Hepatocyte (in vitro differentiated cells): ENCODE results near the gene LMBRD2. TPM values are rescaled to one million over a fixed set of nuclear protein-coding genes. Genes with fewer than 3 reads are reported as not detected.

Source experiments
- DNase-seq: peaks from one replicate; pipeline ENCODE4 v3.0.0-alpha.2; 2016; ENCODE audit warnings: low spot score
- H2AFZ ChIP-seq: fragments of 200-600 bp; sonication (generic); 2 replicates; pipeline ENCODE4 v1.6.0; 2016; ENCODE audit warnings: antibody characterized with exemption, mild to moderate bottlenecking
- H3K27ac ChIP-seq: fragments of 200-600 bp; sonication (generic); 2 replicates; pipeline ENCODE4 v1.5.1; 2016; ENCODE audit warnings: mild to moderate bottlenecking
- H3K27me3 ChIP-seq: fragments of 200-600 bp; sonication (generic); 2 replicates; pipeline ENCODE4 v1.6.1; 2016
- H3K36me3 ChIP-seq: fragments of 200-600 bp; sonication (generic); replicated peaks from 2 replicates; pipeline ENCODE4 v1.5.1; 2016; ENCODE audit warnings: low read depth; ENCODE audit not compliant: insufficient read depth
- H3K4me1 ChIP-seq: fragments of 200-600 bp; sonication (generic); 2 replicates; pipeline ENCODE4 v1.5.1; 2016; ENCODE audit warnings: mild to moderate bottlenecking, moderate library complexity; ENCODE audit not compliant: insufficient read depth
- H3K4me2 ChIP-seq: fragments of 200-600 bp; sonication (generic); 2 replicates; pipeline ENCODE4 v1.6.0; 2016
- H3K4me3 ChIP-seq: fragments of 200-600 bp; sonication (generic); 2 replicates; pipeline ENCODE4 v1.5.1; 2016; ENCODE audit warnings: mild to moderate bottlenecking
- H3K79me2 ChIP-seq: fragments of 200-600 bp; sonication (generic); 2 replicates; pipeline ENCODE4 v1.6.0; 2017; ENCODE audit warnings: mild to moderate bottlenecking
- H3K9me2 ChIP-seq: fragments of 200-600 bp; sonication (generic); replicated peaks from 2 replicates; pipeline ENCODE4 v1.6.0; 2017; ENCODE audit warnings: mild to moderate bottlenecking; ENCODE audit not compliant: insufficient read depth
- H3K9me3 ChIP-seq: fragments of 200-600 bp; sonication (generic); 2 replicates; pipeline ENCODE4 v1.5.1; 2016; ENCODE audit warnings: low read depth, mild to moderate bottlenecking
- H4K20me1 ChIP-seq: fragments of 200-600 bp; sonication (generic); 2 replicates; pipeline ENCODE4 v1.6.0; 2016; ENCODE audit warnings: mild to moderate bottlenecking; ENCODE audit not compliant: insufficient read depth, poor library complexity, severe bottlenecking
- CTCF ChIP-seq: fragments of 200-600 bp; sonication (generic); IDR thresholded peaks from 2 replicates; pipeline ENCODE4 v1.5.1; 2016; ENCODE audit warnings: antibody characterized with exemption, mild to moderate bottlenecking; ENCODE audit not compliant: poor library complexity
- EZH2 ChIP-seq: fragments of 200-600 bp; sonication (generic); IDR thresholded peaks from 2 replicates; pipeline ENCODE4 v1.6.1; 2016; ENCODE audit warnings: antibody characterized with exemption, mild to moderate bottlenecking, borderline replicate concordance
- EZH2phosphoT487 ChIP-seq: fragments of 200-600 bp; sonication (generic); IDR thresholded peaks from one replicate; pipeline ENCODE4 v1.6.1; 2018; ENCODE audit warnings: antibody characterized with exemption, mild to moderate bottlenecking, low read depth, moderate library complexity; ENCODE audit not compliant: unreplicated experiment, severe bottlenecking
- WGBS: methylation state at CpG from one replicate; pipeline ENCODE4 v1.1.6; 2016; ENCODE audit warnings: low lambda C conversion rate; ENCODE audit errors: missing lambda C conversion rate; 5-methylcytosine and 5-hydroxymethylcytosine counted together
- polyA plus RNA-seq: library from polyadenylated mRNA; unstranded; fragments of >200 nt; fragmentation: Nextera tagmentation; extraction: Ambion mirVana; gene quantifications from 2 replicates; pipeline ENCODE4 v1.2.1, GENCODE V29; 2016
- total RNA-seq: library from RNA; depleted of rRNA; stranded (reverse); fragments of >200 nt; gene quantifications from 2 replicates; pipeline ENCODE4 v1.2.3, GENCODE V29; 2014

The LMBRD2 gene
- total and polyA plus RNA-seq, 2 experiments from 2014 or later, result 4.5 to 27.9 TPM

GRCh38 chr5:36162810-36163486 is 11.3 kb upstream of the LMBRD2 start:
- DNase-seq, result no peak
- peaks cover 33% of the 10 kb centered on the region for H3K4me1 ChIP-seq
- H3K9me3 ChIP-seq, result no peaks in the 10 kb centered on the region
- no peaks in the 10 kb centered on the region for H4K20me1 ChIP-seq
- no peak overlapping the region for H3K4me3 ChIP-seq
- H3K27me3 ChIP-seq, result no peaks in the 10 kb centered on the region
- H2AFZ ChIP-seq, result no peak overlapping the region
- H3K9me2 ChIP-seq, result no peaks in the 10 kb centered on the region
- WGBS, result 93% methylated on average over 9 of the region's 9 CpGs
- no peak overlapping the region for H3K4me2 ChIP-seq
- no peaks in the 10 kb centered on the region for H3K36me3 ChIP-seq
- no peak for TF ChIP-seq EZH2
- TF ChIP-seq CTCF, result no peak
- TF ChIP-seq EZH2phosphoT487, result no peak
- H3K27ac ChIP-seq, result no peak overlapping the region
- H3K79me2 ChIP-seq, result peaks cover 85% of the 10 kb centered on the region

- H3K36me3 ChIP-seq, result no peaks in the 10 kb centered on the region
These were observed 9.7 kb upstream of the LMBRD2 start for GRCh38 chr5:36161361-36161760.

GRCh38 chr5:36160617-36161016 is 8.9 kb upstream of the LMBRD2 start:
- Histone ChIP-seq H3K79me2 (peaks cover 87% of the 10 kb centered on the region), H3K9me2 (no peaks in the 10 kb centered on the region), H3K27me3 (no peaks in the 10 kb centered on the region), H3K4me1 (peaks cover 57% of the 10 kb centered on the region), H3K4me3 (no peak overlapping the region), H3K27ac (peak overlapping the region; percentile 87), H3K36me3 (no peaks in the 10 kb centered on the region), H3K4me2 (peak overlapping the region; percentile 65), H4K20me1 (no peaks in the 10 kb centered on the region), H3K9me3 (no peaks in the 10 kb centered on the region), H2AFZ (no peak overlapping the region)
- no peak for DNase-seq
- no peak for TF ChIP-seq EZH2phosphoT487
- TF ChIP-seq EZH2, result no peak
- TF ChIP-seq CTCF, result no peak
- WGBS, result 83% methylated on average over 3 of the region's 3 CpGs

More at GRCh38 chr5:36161361-36161760, 9.7 kb upstream of the LMBRD2 start:
- Histone ChIP-seq H3K4me3 (no peak overlapping the region), H3K4me1 (peaks cover 49% of the 10 kb centered on the region), H3K27ac (peak overlapping the region; percentile 87), H3K9me3 (no peaks in the 10 kb centered on the region), H3K79me2 (peaks cover 90% of the 10 kb centered on the region), H3K4me2 (peak overlapping the region; percentile 65), H4K20me1 (no peaks in the 10 kb centered on the region), H3K9me2 (no peaks in the 10 kb centered on the region), H2AFZ (no peak overlapping the region), H3K27me3 (no peaks in the 10 kb centered on the region)
- WGBS, result 62% methylated on average over 4 of the region's 4 CpGs
- TF ChIP-seq EZH2phosphoT487, result no peak
- no peak for TF ChIP-seq CTCF
- TF ChIP-seq EZH2, result no peak
- DNase-seq, result peak; percentile 61
